ENCODE data around the gene RAB11A.

- TF ChIP-seq SRSF4 (IDR thresholded peaks at IDR 0.05; ENCODE audit: low read depth, low read length, poor library complexity, severe bottlenecking), result no peak
- no peak for TF ChIP-seq ELK4 (CRISPR knock-in tag; IDR thresholded peaks at IDR 0.05; ENCODE audit: borderline replicate concordance)
- no peak for TF ChIP-seq CTCF (CRISPR knock-in tag; IDR thresholded peaks at IDR 0.05)
- TF ChIP-seq GABPA (IDR thresholded peaks at IDR 0.05; ENCODE audit: low read depth, low read length), result no peak
- no peak for TF ChIP-seq GABPA (CRISPR knock-in tag; IDR thresholded peaks at IDR 0.05; ENCODE audit: low read depth)
- TF ChIP-seq JUND (CRISPR knock-in tag; IDR thresholded peaks at IDR 0.05), result no peak
- no peak for TF ChIP-seq JARID2 (CRISPR knock-in tag; IDR thresholded peaks at IDR 0.05; ENCODE audit: insufficient replicate concordance)
- TF ChIP-seq GFI1 (CRISPR knock-in tag; IDR thresholded peaks at IDR 0.05; ENCODE audit: borderline replicate concordance), result no peak
- TF ChIP-seq NBN (conservative IDR thresholded peaks at IDR 0.05), result no peak
- no peak for TF ChIP-seq NFIC (IDR thresholded peaks at IDR 0.05; ENCODE audit: low read length)
- TF ChIP-seq CREB3 (CRISPR knock-in tag; IDR thresholded peaks at IDR 0.05), result no peak
- TF ChIP-seq ZBTB26 (CRISPR knock-in tag; IDR thresholded peaks at IDR 0.05; ENCODE audit: borderline replicate concordance), result no peak
- TF ChIP-seq ZNF263 (CRISPR knock-in tag; IDR thresholded peaks at IDR 0.05), result no peak
Measured at GRCh38 chr15:65926899-65927298, 57.6 kb downstream of the RAB11A start.

All from HepG2 (cell line).